ENCODE results near the gene DNM3.

DNM3 gene

DNA sequence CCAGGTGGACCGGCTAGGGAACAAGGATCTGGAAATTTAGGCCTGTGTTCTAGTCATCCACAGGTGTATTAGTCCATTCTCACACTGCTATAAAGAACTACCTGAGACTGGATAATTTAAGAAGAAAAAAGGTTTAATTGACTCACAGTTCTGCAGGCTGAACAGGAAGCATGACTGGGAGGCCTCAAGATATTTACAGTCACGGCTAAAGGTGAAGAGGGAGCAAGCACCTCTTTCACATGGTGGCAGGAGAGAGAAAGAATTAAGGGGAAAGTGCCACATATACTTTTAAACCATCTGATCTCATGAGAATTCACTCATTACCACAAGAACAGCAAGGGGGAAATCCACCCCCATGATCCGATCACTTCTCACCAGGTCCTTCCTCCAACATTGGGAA is 404.5 kb downstream of the DNM3 start:
- ATAC-seq, result no peak
- TF ChIP-seq, protein P1, sequence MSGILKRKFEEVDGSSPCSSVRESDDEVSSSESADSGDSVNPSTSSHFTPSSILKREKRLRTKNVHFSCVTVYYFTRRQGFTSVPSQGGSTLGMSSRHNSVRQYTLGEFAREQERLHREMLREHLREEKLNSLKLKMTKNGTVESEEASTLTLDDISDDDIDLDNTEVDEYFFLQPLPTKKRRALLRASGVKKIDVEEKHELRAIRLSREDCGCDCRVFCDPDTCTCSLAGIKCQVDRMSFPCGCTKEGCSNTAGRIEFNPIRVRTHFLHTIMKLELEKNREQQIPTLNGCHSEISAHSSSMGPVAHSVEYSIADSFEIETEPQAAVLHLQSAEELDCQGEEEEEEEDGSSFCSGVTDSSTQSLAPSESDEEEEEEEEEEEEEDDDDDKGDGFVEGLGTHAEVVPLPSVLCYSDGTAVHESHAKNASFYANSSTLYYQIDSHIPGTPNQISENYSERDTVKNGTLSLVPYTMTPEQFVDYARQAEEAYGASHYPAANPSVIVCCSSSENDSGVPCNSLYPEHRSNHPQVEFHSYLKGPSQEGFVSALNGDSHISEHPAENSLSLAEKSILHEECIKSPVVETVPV (CRISPR knock-in tag; IDR thresholded peaks at IDR 0.05), result no peak
- TF ChIP-seq OSR1 (CRISPR knock-in tag; IDR thresholded peaks at IDR 0.05) (no peak), ZFP3 (CRISPR knock-in tag; IDR thresholded peaks at IDR 0.05) (no peak), ZNF565 (CRISPR knock-in tag; conservative IDR thresholded peaks at IDR 0.05; ENCODE audit: low read depth) (no peak), GLIS3 (CRISPR knock-in tag; IDR thresholded peaks at IDR 0.05) (no peak), ZNF8 (CRISPR knock-in tag; IDR thresholded peaks at IDR 0.05) (no peak), ISL1 (CRISPR knock-in tag; IDR thresholded peaks at IDR 0.05) (no peak), PATZ1 (CRISPR knock-in tag; IDR thresholded peaks at IDR 0.05; ENCODE audit: borderline replicate concordance) (no peak), TOX (CRISPR knock-in tag; IDR thresholded peaks at IDR 0.05; ENCODE audit: borderline replicate concordance) (no peak), CREB5 (CRISPR knock-in tag; IDR thresholded peaks at IDR 0.05; ENCODE audit: low read depth) (no peak), ZC3H10 (CRISPR knock-in tag; IDR thresholded peaks at IDR 0.05) (no peak), RARB (CRISPR knock-in tag; IDR thresholded peaks at IDR 0.05) (no peak)
- TF ChIP-seq, protein P2, sequence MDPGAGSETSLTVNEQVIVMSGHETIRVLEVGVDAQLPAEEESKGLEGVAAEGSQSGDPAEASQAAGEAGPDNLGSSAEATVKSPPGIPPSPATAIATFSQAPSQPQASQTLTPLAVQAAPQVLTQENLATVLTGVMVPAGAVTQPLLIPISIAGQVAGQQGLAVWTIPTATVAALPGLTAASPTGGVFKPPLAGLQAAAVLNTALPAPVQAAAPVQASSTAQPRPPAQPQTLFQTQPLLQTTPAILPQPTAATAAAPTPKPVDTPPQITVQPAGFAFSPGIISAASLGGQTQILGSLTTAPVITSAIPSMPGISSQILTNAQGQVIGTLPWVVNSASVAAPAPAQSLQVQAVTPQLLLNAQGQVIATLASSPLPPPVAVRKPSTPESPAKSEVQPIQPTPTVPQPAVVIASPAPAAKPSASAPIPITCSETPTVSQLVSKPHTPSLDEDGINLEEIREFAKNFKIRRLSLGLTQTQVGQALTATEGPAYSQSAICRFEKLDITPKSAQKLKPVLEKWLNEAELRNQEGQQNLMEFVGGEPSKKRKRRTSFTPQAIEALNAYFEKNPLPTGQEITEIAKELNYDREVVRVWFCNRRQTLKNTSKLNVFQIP (CRISPR knock-in tag; IDR thresholded peaks at IDR 0.05; ENCODE audit: borderline replicate concordance, low read depth), result no peak
- TF ChIP-seq, protein P3, sequence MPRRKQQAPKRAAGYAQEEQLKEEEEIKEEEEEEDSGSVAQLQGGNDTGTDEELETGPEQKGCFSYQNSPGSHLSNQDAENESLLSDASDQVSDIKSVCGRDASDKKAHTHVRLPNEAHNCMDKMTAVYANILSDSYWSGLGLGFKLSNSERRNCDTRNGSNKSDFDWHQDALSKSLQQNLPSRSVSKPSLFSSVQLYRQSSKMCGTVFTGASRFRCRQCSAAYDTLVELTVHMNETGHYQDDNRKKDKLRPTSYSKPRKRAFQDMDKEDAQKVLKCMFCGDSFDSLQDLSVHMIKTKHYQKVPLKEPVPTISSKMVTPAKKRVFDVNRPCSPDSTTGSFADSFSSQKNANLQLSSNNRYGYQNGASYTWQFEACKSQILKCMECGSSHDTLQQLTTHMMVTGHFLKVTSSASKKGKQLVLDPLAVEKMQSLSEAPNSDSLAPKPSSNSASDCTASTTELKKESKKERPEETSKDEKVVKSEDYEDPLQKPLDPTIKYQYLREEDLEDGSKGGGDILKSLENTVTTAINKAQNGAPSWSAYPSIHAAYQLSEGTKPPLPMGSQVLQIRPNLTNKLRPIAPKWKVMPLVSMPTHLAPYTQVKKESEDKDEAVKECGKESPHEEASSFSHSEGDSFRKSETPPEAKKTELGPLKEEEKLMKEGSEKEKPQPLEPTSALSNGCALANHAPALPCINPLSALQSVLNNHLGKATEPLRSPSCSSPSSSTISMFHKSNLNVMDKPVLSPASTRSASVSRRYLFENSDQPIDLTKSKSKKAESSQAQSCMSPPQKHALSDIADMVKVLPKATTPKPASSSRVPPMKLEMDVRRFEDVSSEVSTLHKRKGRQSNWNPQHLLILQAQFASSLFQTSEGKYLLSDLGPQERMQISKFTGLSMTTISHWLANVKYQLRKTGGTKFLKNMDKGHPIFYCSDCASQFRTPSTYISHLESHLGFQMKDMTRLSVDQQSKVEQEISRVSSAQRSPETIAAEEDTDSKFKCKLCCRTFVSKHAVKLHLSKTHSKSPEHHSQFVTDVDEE (CRISPR knock-in tag; IDR thresholded peaks at IDR 0.05), result no peak

GRCh38 chr1:172246521-172247390 is 405.5 kb downstream of the DNM3 start:
- TF ChIP-seq, protein P3 (CRISPR knock-in tag; IDR thresholded peaks at IDR 0.05), result no peak
- TF ChIP-seq GLIS3 (CRISPR knock-in tag; IDR thresholded peaks at IDR 0.05) (no peak), TOX (CRISPR knock-in tag; IDR thresholded peaks at IDR 0.05; ENCODE audit: borderline replicate concordance) (no peak), ZC3H10 (CRISPR knock-in tag; IDR thresholded peaks at IDR 0.05) (no peak), PATZ1 (CRISPR knock-in tag; IDR thresholded peaks at IDR 0.05; ENCODE audit: borderline replicate concordance) (no peak), ZFP30 (CRISPR knock-in tag; IDR thresholded peaks at IDR 0.05) (no peak), RARB (CRISPR knock-in tag; IDR thresholded peaks at IDR 0.05) (no peak), ISL1 (CRISPR knock-in tag; IDR thresholded peaks at IDR 0.05) (no peak), OSR1 (CRISPR knock-in tag; IDR thresholded peaks at IDR 0.05) (no peak), ZNF70 (CRISPR knock-in tag; IDR thresholded peaks at IDR 0.05) (no peak), ARNTL (CRISPR knock-in tag; IDR thresholded peaks at IDR 0.05; ENCODE audit: borderline replicate concordance, low read depth) (no peak), ESRRG (CRISPR knock-in tag; IDR thresholded peaks at IDR 0.05) (no peak), ZNF8 (CRISPR knock-in tag; IDR thresholded peaks at IDR 0.05) (no peak), TCF4 (CRISPR knock-in tag; IDR thresholded peaks at IDR 0.05; ENCODE audit: borderline replicate concordance) (no peak), CREB5 (CRISPR knock-in tag; IDR thresholded peaks at IDR 0.05; ENCODE audit: low read depth) (no peak), CSDC2 (CRISPR knock-in tag; IDR thresholded peaks at IDR 0.05) (no peak), SNAI2 (CRISPR knock-in tag; IDR thresholded peaks at IDR 0.05) (no peak)
- ATAC-seq, result no peak

Measured in SK-N-SH treated with all-trans-retinoic acid at 6 μM for 48 hours (cell line).